ENCODE data around the gene TSPAN4. TPM values are rescaled to one million over a fixed set of nuclear protein-coding genes. Genes with fewer than 3 reads are reported as not detected.
A peak's percentile ranks its signal among the peaks of the same experiment; 100 is the strongest.

Gene TSPAN4
- total and polyA plus RNA-seq, 2 of the 13 experiments (the other 11 are each of a cell fraction or from before 2014, with no cell fraction given) = 31.7 to 68.3 TPM

DNA sequence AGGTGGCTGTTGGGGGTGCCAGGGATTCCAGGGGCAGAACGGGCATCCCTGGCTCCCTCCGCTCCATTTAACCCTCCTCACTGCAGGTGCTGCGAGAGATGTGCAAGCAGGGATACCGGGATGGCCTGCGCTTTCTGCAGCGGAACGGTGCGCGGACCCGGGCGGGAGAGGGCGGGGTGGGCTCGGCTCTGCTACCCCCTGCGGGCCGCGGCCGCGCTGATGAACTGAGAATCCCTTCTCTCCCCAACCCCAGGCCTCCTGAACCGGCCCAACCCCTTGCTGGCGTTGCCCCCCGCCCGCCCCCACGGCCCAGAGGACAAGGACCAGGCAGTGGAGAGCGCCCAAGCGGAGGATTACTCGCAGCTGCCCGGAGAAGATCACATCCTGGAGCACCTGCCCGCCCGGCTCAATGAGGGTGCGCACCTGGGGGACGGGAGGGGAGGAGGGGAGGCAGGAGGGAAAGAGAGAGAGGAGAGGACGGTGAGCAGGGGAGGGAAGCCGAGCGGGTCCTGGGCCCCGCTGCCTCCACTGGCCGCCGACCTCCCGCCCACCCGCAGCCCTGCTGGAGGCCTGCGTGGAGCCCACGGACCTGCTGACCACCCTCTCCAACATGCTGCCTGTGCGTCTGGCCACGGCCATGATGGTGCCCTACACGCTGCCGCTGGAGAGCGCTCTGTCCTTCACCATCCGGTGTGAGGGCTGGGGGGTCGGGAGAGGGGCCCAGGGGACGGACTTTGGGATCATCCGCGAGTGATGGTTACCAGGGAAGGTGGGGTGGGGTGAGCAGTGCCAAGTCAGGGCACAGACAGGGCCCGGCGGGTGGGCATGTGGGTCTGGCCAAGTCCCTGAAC is 19.0 kb upstream of the TSPAN4 start:
- no peak overlapping the region for H3K4me3 ChIP-seq (replicated peaks in 1 of 3; ENCODE audit: insufficient read depth in 1 of 3, low read depth in 2 of 3, low read length in 3 of 3)
- H3K27ac ChIP-seq (ENCODE audit: extremely low read length, insufficient read depth, low read length) = no peak overlapping the region
- no peak overlapping the region for H3K4me2 ChIP-seq (ENCODE audit: low read depth, low read length)
- H3K9ac ChIP-seq (ENCODE audit: insufficient read depth, low read depth, low read length) = no peak overlapping the region
- in situ Hi-C loops (cut with HindIII; ENCODE audit: extremely low pct_ligation_motif_present, low pct_unique_long_range_greater_than_20kb) (no loop called here), intact Hi-C loops (cut with micrococcal nuclease; ENCODE audit: unreplicated experiment) (no loop called here)
- H3K4me1 ChIP-seq (ENCODE audit: insufficient read depth, low read length) = peaks cover 48% of the 10 kb centered on the region
- peaks cover 20% of the 10 kb centered on the region for H3K79me2 ChIP-seq (ENCODE audit: insufficient read depth, low read length)
- FAIRE-seq (no peak), ATAC-seq (no peak), DNase-seq (ENCODE audit: low spot score) (no peak)
- BruUV-seq (replicated peaks) = no TSS peak
- no peaks in the 10 kb centered on the region; a peak in 1 of 5 replicates for H3K27me3 ChIP-seq (ENCODE audit: control insufficient read depth in 1 of 2, insufficient read depth in 2 of 2, low read length in 2 of 2)
- peak; percentile 67 for TF ChIP-seq RBFOX2 (IDR thresholded peaks at IDR 0.05; ENCODE audit: low read depth, low read length)
- TF ChIP-seq, protein P1, sequence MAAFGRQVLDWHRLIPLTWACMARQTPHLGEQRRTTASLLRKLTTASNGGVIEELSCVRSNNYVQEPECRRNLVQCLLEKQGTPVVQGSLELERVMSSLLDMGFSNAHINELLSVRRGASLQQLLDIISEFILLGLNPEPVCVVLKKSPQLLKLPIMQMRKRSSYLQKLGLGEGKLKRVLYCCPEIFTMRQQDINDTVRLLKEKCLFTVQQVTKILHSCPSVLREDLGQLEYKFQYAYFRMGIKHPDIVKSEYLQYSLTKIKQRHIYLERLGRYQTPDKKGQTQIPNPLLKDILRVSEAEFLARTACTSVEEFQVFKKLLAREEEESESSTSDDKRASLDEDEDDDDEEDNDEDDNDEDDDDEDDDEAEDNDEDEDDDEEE (CRISPR knock-in tag; IDR thresholded peaks at IDR 0.05) = no peak
- no peak for TF ChIP-seq ARID2 (CRISPR knock-in tag; IDR thresholded peaks at IDR 0.05; ENCODE audit: borderline replicate concordance)
- TF ChIP-seq PRDM4 (CRISPR knock-in tag; IDR thresholded peaks at IDR 0.05; ENCODE audit: borderline replicate concordance) = no peak
- TF ChIP-seq ZNF75D (CRISPR knock-in tag; IDR thresholded peaks at IDR 0.05; ENCODE audit: borderline replicate concordance) = no peak
- peaks cover 8 to 22% of the 10 kb centered on the region in 2 experiments; a peak in 4 of 5 replicates for H3K36me3 ChIP-seq (replicated peaks in 1 of 2; ENCODE audit: control insufficient read depth in 1 of 2, insufficient read depth in 2 of 2, low read length in 2 of 2)
- peaks cover 20% of the 10 kb centered on the region for H4K20me1 ChIP-seq (ENCODE audit: insufficient read depth, low read length)
- POLR2A ChIA-PET = interaction anchor here (9.2 to 11.6 kb wide), 2 partner anchors 10 to 18 kb away, joined by 141 to 264 read pairs; partner anchors contain the start of genes CD151, CRACR2B, POLR2L and TSPAN4
- 99% methylated on average over 21 of the region's 53 CpGs for WGBS (ENCODE audit: low lambda C conversion rate)
- H2AFZ ChIP-seq (ENCODE audit: low read length) = no peak overlapping the region
- no peaks in the 10 kb centered on the region for H3K9me3 ChIP-seq (ENCODE audit: low read length)
- CTCF ChIA-PET (ENCODE audit: low intra/inter-chr PET ratio, low total read pairs) = no interaction called here
